ENCODE measurements around the gene SP140. TPM values are rescaled to one million over a fixed set of nuclear protein-coding genes. Genes with fewer than 3 reads are reported as not detected.

Gene SP140
- total and polyA plus RNA-seq, 2 of the 13 experiments (the other 11 are each of a cell fraction or from before 2014, with no cell fraction given) = 0.57 to 0.80 TPM

- no peak for TF ChIP-seq ZNF432 (CRISPR knock-in tag; IDR thresholded peaks at IDR 0.05; ENCODE audit: borderline replicate concordance)
- no peak for TF ChIP-seq CENPT (CRISPR knock-in tag; IDR thresholded peaks at IDR 0.05; ENCODE audit: low read depth)
- no peak for TF ChIP-seq ESRRA (CRISPR knock-in tag; IDR thresholded peaks at IDR 0.05; ENCODE audit: low read depth)
- TF ChIP-seq SALL1 (CRISPR knock-in tag; IDR thresholded peaks at IDR 0.05) = no peak
- no peak for TF ChIP-seq ARID2 (CRISPR knock-in tag; IDR thresholded peaks at IDR 0.05; ENCODE audit: borderline replicate concordance)
- no peak for TF ChIP-seq NFIC (IDR thresholded peaks at IDR 0.05; ENCODE audit: low read length)
- TF ChIP-seq HMGXB3 (CRISPR knock-in tag; IDR thresholded peaks at IDR 0.05; ENCODE audit: borderline replicate concordance) = no peak
- no peak for TF ChIP-seq KLF6 (CRISPR knock-in tag; IDR thresholded peaks at IDR 0.05)
Observed at GRCh38 chr2:230258483-230258882, 32.9 kb downstream of the SP140 start (continued).

DNA sequence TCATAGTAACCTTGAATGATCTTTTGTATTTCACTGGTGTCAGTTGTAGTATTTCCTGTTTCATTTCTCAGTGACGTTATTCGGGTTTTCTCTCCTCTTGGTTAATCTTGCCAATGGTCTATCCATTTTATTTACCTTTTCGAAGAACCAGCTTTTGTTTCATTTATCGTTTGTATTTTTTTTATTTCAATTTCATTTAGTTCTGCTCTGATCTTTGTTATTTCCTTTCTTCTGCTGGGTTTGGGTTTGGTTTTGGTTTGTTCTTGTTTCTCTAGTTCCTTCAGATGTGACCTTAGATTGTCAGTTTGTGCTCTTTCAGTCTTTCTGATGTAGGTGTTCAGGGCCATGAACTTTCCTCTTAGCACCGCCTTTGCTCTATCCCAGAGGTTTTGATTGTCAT, 36.7 kb downstream of the SP140 start:
- in situ Hi-C loops (cut with HindIII; ENCODE audit: extremely low pct_ligation_motif_present, low pct_unique_long_range_greater_than_20kb) = no loop called here
- FAIRE-seq = no peak
- intact Hi-C loops (cut with micrococcal nuclease; ENCODE audit: unreplicated experiment) = no loop called here
- TF ChIP-seq HDAC1 (CRISPR knock-in tag; IDR thresholded peaks at IDR 0.05) (no peak), ZMYM2 (CRISPR knock-in tag; IDR thresholded peaks at IDR 0.05) (no peak), ZFP36 (IDR thresholded peaks at IDR 0.05; ENCODE audit: borderline replicate concordance, low read depth, low read length, partially characterized antibody) (no peak), ZNF318 (CRISPR knock-in tag; IDR thresholded peaks at IDR 0.05) (no peak)

More for the DNA sequence above, 36.7 kb downstream of the SP140 start:
- Histone ChIP-seq H3K27me3 (ENCODE audit: control insufficient read depth in 1 of 2, insufficient read depth in 2 of 2, low read length in 2 of 2) (peaks cover 0 to 5% of the 10 kb centered on the region in 2 experiments; a peak in 3 of 5 replicates), H3K4me2 (ENCODE audit: low read depth, low read length) (no peak overlapping the region), H3K27ac (ENCODE audit: extremely low read length, insufficient read depth, low read length) (no peak overlapping the region), H3K36me3 (replicated peaks in 1 of 2; ENCODE audit: control insufficient read depth in 1 of 2, insufficient read depth in 2 of 2, low read length in 2 of 2) (no peaks in the 10 kb centered on the region), H3K4me1 (ENCODE audit: insufficient read depth, low read length) (0 out of 2 replicates have a peak, but pooled peaks cover 8% of the 10 kb centered on the region), H3K9ac (ENCODE audit: insufficient read depth, low read depth, low read length) (no peak overlapping the region), H3K9me3 (ENCODE audit: low read length) (no peaks in the 10 kb centered on the region), H3K79me2 (ENCODE audit: insufficient read depth, low read length) (no peaks in the 10 kb centered on the region), H2AFZ (ENCODE audit: low read length) (no peak overlapping the region), H3K4me3 (replicated peaks in 1 of 3; ENCODE audit: insufficient read depth in 1 of 3, low read depth in 2 of 3, low read length in 3 of 3) (no peak overlapping the region), H4K20me1 (ENCODE audit: insufficient read depth, low read length) (no peaks in the 10 kb centered on the region)
- POLR2A ChIA-PET = no interaction called here
- CTCF ChIA-PET (ENCODE audit: low intra/inter-chr PET ratio, low total read pairs) = no interaction called here
- 22% methylated on average over 5 of the region's 5 CpGs for WGBS (ENCODE audit: low lambda C conversion rate)
- DNase-seq (ENCODE audit: low spot score) = no peak
- ATAC-seq = no peak
- no TSS peak for BruUV-seq (replicated peaks)
